Panc1 (cell line): Measurements from ENCODE around the gene GRAPL.
"Not testable (repeated sequence)": the region's sequence is repeated elsewhere in the genome, so short reads cannot be mapped to it uniquely, and the experiment has no call there.

Experiments used
- POLR2AphosphoS5 ChIP-seq: IDR thresholded peaks from 2 replicates; pipeline ENCODE4 v1.6.1; 2012; ENCODE audit warnings: mild to moderate bottlenecking, low read depth, low read length, moderate library complexity
- TF ChIP-seq, protein P1 (sequence below): fragments of 450-650 bp; IDR thresholded peaks from 2 replicates; pipeline ENCODE4 v1.5.1; 2017; ENCODE audit warnings: mild to moderate bottlenecking

GRCh38 chr17:19150678-19151615 is 23.6 kb downstream of the GRAPL start:
- TF ChIP-seq, protein P1, sequence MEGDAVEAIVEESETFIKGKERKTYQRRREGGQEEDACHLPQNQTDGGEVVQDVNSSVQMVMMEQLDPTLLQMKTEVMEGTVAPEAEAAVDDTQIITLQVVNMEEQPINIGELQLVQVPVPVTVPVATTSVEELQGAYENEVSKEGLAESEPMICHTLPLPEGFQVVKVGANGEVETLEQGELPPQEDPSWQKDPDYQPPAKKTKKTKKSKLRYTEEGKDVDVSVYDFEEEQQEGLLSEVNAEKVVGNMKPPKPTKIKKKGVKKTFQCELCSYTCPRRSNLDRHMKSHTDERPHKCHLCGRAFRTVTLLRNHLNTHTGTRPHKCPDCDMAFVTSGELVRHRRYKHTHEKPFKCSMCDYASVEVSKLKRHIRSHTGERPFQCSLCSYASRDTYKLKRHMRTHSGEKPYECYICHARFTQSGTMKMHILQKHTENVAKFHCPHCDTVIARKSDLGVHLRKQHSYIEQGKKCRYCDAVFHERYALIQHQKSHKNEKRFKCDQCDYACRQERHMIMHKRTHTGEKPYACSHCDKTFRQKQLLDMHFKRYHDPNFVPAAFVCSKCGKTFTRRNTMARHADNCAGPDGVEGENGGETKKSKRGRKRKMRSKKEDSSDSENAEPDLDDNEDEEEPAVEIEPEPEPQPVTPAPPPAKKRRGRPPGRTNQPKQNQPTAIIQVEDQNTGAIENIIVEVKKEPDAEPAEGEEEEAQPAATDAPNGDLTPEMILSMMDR, result not testable (repeated sequence)
- not testable (repeated sequence) for TF ChIP-seq POLR2AphosphoS5
